Heart left ventricle (tissue), 16 donors: ENCODE data around the gene NTSR2. TPM values are rescaled to one million over a fixed set of nuclear protein-coding genes. Genes with fewer than 3 reads are reported as not detected.

ENCODE experiments used
- ATAC-seq, 4 donors: fragments of 200-7000 bp; cut with Tn5 transposase; one replicate each; pipeline ENCODE4 v1.9.1; 2020 to 2022; ENCODE audit warnings: moderate library complexity in 4 of 4, mild to moderate bottlenecking in 3 of 4, moderate number of reproducible peaks in 1 of 4
- DNase-seq, 5 donors: peaks; one replicate each; pipeline ENCODE4 v3.0.0-alpha.2; 2020
- H3K27ac ChIP-seq, 12 donors: fragments of 200-600 bp; sonication (generic) in 4 of 12; one replicate each; pipeline versions ENCODE4 v1.5.0 to v1.8.0; 2016 to 2022; ENCODE audit warnings: mild to moderate bottlenecking in 2 of 12
- H3K27me3 ChIP-seq, 9 donors: fragments of 200-600 bp; sonication (generic) in 2 of 9; one replicate each; pipeline versions ENCODE4 v1.5.1 to v1.8.0; 2016 to 2022; ENCODE audit warnings: mild to moderate bottlenecking in 3 of 9
- H3K36me3 ChIP-seq, 9 donors: fragments of 200-600 bp; sonication (generic) in 2 of 9; one replicate each; pipeline versions ENCODE4 v1.5.0 to v1.8.0; 2018 to 2022; ENCODE audit warnings: mild to moderate bottlenecking in 2 of 9
- H3K4me1 ChIP-seq, 12 donors: fragments of 200-600 bp; sonication (generic) in 4 of 12; one replicate each; pipeline versions ENCODE4 v1.5.0 to v1.8.0; 2016 to 2022; ENCODE audit warnings: mild to moderate bottlenecking in 3 of 12
- H3K4me3 ChIP-seq, 12 donors: fragments of 200-600 bp; sonication (generic) in 4 of 12; one replicate each; pipeline versions ENCODE4 v1.5.0 to v1.8.0; 2017 to 2022; ENCODE audit warnings: mild to moderate bottlenecking in 9 of 12, moderate library complexity in 4 of 12
- H3K9me3 ChIP-seq, 12 donors: fragments of 200-600 bp; sonication (generic) in 4 of 12; one replicate each; pipeline versions ENCODE4 v1.5.0 to v1.8.0; 2016 to 2022; ENCODE audit warnings: mild to moderate bottlenecking in 1 of 12
- POLR2A ChIP-seq, 2 donors: fragments of 450-650 bp; IDR thresholded peaks; one replicate each; pipeline ENCODE4 v1.6.1; 2017; ENCODE audit warnings: antibody characterized with exemption in 2 of 2, mild to moderate bottlenecking in 2 of 2, moderate library complexity in 2 of 2
- WGBS, 4 donors: extraction: QIAGEN DNeasy Blood & Tissue Kit in 2 of 4; methylation state at CpG; one replicate each; pipeline versions ENCODE4 v1.1.5 to v1.1.7; 2013 to 2018; 5-methylcytosine and 5-hydroxymethylcytosine counted together
- intact Hi-C, 10 donors: fragments of 100-400 bp; cut with DNase I; formaldehyde crosslinking; loops; one replicate each; pipeline versions ENCODE4 v1.11.1 to v1.14.2; 2022
- polyA plus RNA-seq, 2 donors: library from polyadenylated mRNA; stranded (reverse); fragments of 200-250 nt; gene quantifications; one replicate each; pipeline ENCODE4 v1.2.3, GENCODE V29; 2013
- total RNA-seq, 9 donors: library from RNA; depleted of rRNA in 2 of 9; stranded (reverse); fragments of >200 nt in 2 of 9; fragmentation: NEBNext Ultra II Directional in 3 of 9; extraction: Animal tissue kit (Norgen Biotek cat#: 25700) in 3 of 9; gene quantifications; one replicate each; pipeline versions ENCODE4 v1.1.0 to v1.2.4, GENCODE V29; 2016 to 2023
- TF ChIP-seq, protein P1 (sequence below), 12 donors: fragments of 200-600 bp; sonication (generic) in 4 of 12; IDR thresholded peaks; one replicate each; pipeline versions ENCODE4 v1.5.0 to v1.8.0; 2018 to 2022; ENCODE audit warnings: antibody characterized with exemption in 12 of 12, mild to moderate bottlenecking in 5 of 12
- donor health status: ischemic (EF 13 %, LVEDD 7.1; RV severe dilation, severe dysfunction).
- donor health status: healthy with polysubstance abuse.
- donor health status: DM: no; HTN: yes; CAD: no.
- donor health status: DM: no; HTN: no; CAD: no.
- donor health status: ischemic (EF 25% LVEDD 6.9; RV normal size, moderate dysfunction).
- donor health status: ischemic (EF 25% LVEDD 5.7; RV mildly dilated, moderate dysfunction).
- donor health status: healthy.
- donor health status: DM: yes; HTN: yes; CAD: no.
- donor health status: ischemic (EF 35%, LVEDD 5.7; RV mildly dilated, moderate dysfunction).
- donor health status: nonischemic (EF 11% LVEDD 7.7; RV severe dilation, severe dysfunction).
- donor health status: DM: yes; HTN: yes; CAD: no.
- donor health status: PGD.
- donor health status: ischemic (EF 29% LVEDD 5.4; RV normal size, mild dysfunction).
- donor health status: nonischemic (EF 23%, LVEDD 6.1; RV moderate dilation, normal function).

NTSR2 gene
- total and polyA plus RNA-seq, 11 donors, result 0.04 to 0.16 TPM; not detected in 9

DNA sequence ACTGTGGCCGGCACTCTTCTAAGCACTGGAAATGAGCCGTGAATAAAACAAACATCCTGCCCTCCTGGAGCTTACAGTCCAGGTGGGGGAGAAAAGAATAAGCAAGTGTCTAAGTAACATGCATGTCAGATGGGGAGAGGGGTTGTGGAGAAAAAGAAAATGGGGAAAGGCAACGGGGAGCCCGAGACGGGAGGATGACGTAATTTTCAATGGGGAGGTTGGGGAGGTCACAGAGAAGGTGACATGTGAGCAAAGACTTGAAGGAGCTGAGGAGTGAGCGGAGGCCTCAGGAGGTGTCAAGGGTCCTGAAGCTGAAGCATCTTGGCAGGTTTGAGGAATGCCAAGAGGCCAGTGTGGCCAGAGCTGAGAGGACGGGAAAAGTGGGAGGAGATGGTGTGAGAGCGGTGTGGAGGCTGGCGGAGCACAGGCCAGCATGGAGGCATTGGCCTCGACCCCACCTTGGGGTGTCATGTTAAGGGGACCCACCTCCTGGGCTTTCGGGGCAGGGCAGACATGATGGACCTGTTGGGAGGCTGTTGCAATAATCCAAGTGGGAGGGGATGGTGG is 15.0 kb upstream of the NTSR2 start:
- no peaks in the 10 kb centered on the region for H3K36me3 ChIP-seq
- WGBS, 4 donors, result 82 to 89% (median 87%) methylated on average over 12 of the region's 12 CpGs
- H3K27ac ChIP-seq, result no peak overlapping the region
- intact Hi-C loops, result loop anchor here in 3 of 10 donors (10.0 kb wide), 1 partner anchor 210 kb away; no protein-coding TSS in a partner anchor
- H3K4me1 ChIP-seq, result peaks cover 0 to 18% (median 13%) of the 10 kb centered on the region in 12 donors
- peaks cover 0 to 7% (median 0%) of the 10 kb centered on the region in 9 donors for H3K27me3 ChIP-seq
- ATAC-seq, result no peak
- H3K9me3 ChIP-seq, result no peaks in the 10 kb centered on the region
- no peak for DNase-seq
- H3K4me3 ChIP-seq, result no peak overlapping the region
- TF ChIP-seq POLR2A (IDR thresholded peaks at IDR 0.05), result no peak
- TF ChIP-seq, protein P1, sequence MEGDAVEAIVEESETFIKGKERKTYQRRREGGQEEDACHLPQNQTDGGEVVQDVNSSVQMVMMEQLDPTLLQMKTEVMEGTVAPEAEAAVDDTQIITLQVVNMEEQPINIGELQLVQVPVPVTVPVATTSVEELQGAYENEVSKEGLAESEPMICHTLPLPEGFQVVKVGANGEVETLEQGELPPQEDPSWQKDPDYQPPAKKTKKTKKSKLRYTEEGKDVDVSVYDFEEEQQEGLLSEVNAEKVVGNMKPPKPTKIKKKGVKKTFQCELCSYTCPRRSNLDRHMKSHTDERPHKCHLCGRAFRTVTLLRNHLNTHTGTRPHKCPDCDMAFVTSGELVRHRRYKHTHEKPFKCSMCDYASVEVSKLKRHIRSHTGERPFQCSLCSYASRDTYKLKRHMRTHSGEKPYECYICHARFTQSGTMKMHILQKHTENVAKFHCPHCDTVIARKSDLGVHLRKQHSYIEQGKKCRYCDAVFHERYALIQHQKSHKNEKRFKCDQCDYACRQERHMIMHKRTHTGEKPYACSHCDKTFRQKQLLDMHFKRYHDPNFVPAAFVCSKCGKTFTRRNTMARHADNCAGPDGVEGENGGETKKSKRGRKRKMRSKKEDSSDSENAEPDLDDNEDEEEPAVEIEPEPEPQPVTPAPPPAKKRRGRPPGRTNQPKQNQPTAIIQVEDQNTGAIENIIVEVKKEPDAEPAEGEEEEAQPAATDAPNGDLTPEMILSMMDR (IDR thresholded peaks at IDR 0.05), result no peak

DNA sequence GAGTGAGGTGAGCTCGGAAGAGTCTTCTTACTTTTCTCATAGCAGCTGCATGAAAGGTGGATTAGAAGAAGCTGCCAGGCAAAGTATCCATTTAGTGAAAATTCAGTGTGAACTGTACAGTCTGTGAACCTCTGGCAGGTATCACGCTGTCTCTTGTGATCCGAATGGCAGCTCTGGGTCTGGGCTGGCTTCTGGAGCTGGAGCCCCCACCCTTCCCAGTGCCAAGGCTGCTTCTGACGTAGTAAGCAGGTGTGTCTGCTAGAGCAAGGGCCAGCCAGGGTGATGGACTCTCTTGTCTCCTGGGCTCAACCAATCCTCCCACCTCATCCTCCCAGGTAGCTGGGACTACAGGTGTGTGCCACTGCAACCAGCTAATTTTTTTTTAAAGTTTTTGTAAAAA is 14.0 kb upstream of the NTSR2 start:
- Histone ChIP-seq H3K4me1 (peaks cover 0 to 16% (median 12%) of the 10 kb centered on the region in 12 donors), H3K4me3 (no peak overlapping the region), H3K9me3 (no peaks in the 10 kb centered on the region), H3K36me3 (no peaks in the 10 kb centered on the region), H3K27ac (no peak overlapping the region), H3K27me3 (peaks cover 0 to 13% (median 0%) of the 10 kb centered on the region in 9 donors)
- DNase-seq (no peak), ATAC-seq (no peak)
- TF ChIP-seq, protein P1 (IDR thresholded peaks at IDR 0.05), result no peak
- no peak for TF ChIP-seq POLR2A (IDR thresholded peaks at IDR 0.05)
- intact Hi-C loops, result loop anchor here in 3 of 10 donors (10.0 kb wide), 1 partner anchor 209 kb away; no protein-coding TSS in a partner anchor
- 79 to 84% (median 83%) methylated on average over 4 of the region's 4 CpGs for WGBS, 4 donors

DNA sequence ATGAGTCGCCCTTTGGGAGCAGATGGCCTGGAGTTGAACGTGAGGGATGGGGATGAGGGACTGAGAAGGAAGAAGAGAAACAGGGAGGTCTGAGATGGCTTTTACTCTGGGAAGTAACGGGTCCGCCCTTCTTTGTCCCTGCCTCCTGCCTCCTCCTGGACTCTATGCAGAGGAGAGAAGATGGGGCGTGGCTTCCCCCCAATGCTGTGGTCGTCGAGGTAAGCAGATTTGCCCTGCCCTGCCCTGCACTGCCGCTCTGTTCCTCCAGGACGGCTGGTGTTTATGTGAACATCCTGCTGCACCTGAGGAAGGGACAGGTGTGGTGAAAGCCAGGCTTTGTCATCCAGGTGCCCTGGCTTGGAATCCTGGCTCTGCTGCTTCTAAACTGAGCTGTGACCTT is 13.5 kb upstream of the NTSR2 start:
- Histone ChIP-seq H3K27ac (no peak overlapping the region), H3K27me3 (peaks cover 0 to 18% (median 0%) of the 10 kb centered on the region in 9 donors), H3K4me3 (no peak overlapping the region), H3K4me1 (peaks cover 0 to 11% (median 8%) of the 10 kb centered on the region in 12 donors), H3K9me3 (no peaks in the 10 kb centered on the region), H3K36me3 (no peaks in the 10 kb centered on the region)
- 44 to 61% (median 50%) methylated on average over 9 of the region's 9 CpGs for WGBS, 4 donors
- no peak for ATAC-seq
- peak in 1 of 5 donors; percentile 26 for DNase-seq
- intact Hi-C loops, result loop anchor here in 3 of 10 donors (10.0 kb wide), 1 partner anchor 209 kb away; no protein-coding TSS in a partner anchor
- TF ChIP-seq, protein P1 (IDR thresholded peaks at IDR 0.05), result no peak
- no peak for TF ChIP-seq POLR2A (IDR thresholded peaks at IDR 0.05)

DNA sequence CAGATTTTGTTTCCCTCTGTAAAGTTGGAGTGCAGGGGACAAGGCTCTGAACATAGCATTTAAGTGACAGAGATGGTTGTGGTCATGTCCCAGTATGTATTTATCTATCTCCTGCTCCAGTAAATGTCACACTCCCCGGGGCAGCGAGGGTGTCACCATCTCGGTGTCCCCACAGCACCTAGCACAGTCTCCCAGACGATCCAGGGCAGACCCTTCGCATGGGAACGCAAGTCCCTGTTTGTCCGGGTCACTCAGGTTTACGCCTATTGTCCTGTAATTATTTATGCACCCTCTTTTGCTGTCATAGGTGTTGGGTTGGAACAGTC is 12.6 kb upstream of the NTSR2 start:
- H3K4me1 ChIP-seq, result peaks cover 0 to 3% (median 0%) of the 10 kb centered on the region in 12 donors
- peak in 1 of 5 donors; percentile 16 for DNase-seq
- TF ChIP-seq, protein P1 (IDR thresholded peaks at IDR 0.05), result no peak
- no peak for TF ChIP-seq POLR2A (IDR thresholded peaks at IDR 0.05)
- no peak for ATAC-seq
- H3K27ac ChIP-seq, result no peak overlapping the region
- H3K9me3 ChIP-seq, result no peaks in the 10 kb centered on the region
- WGBS, 4 donors, result 86 to 93% (median 92%) methylated on average over 8 of the region's 8 CpGs
- H3K36me3 ChIP-seq, result no peaks in the 10 kb centered on the region
- H3K4me3 ChIP-seq, result no peak overlapping the region
- intact Hi-C loops, result loop anchor here in 3 of 10 donors (10.0 kb wide), 1 partner anchor 208 kb away; no protein-coding TSS in a partner anchor
- peaks cover 0 to 24% (median 0%) of the 10 kb centered on the region in 9 donors for H3K27me3 ChIP-seq
